Caco-2 (cell line): Measurements from ENCODE around the gene TCF7L2. TPM values are rescaled to one million over a fixed set of nuclear protein-coding genes. Genes with fewer than 3 reads are reported as not detected.

Experiments
- BruUV-seq: library from RNA; stranded (reverse); fragments of 400-500 nt; replicated peaks from 2 replicates; lab custom pipeline; 2021; lab: Mats Ljungman, UMichigan
- CTCF ChIA-PET: fragments of 300-600 bp; sonication (Branson Sonifier 250); formaldehyde crosslinking; loops from one replicate; lab custom pipeline; 2022; ENCODE audit warnings: antibody characterized with exemption; lab: Charles Lee
- POLR2A ChIA-PET: fragments of 300-600 bp; sonication (Branson Sonifier 250); formaldehyde crosslinking; loops from one replicate; lab custom pipeline; 2022; ENCODE audit warnings: antibody characterized with exemption; lab: Charles Lee
- DNase-seq, 2 experiments: peaks; one replicate each; pipeline versions ENCODE4 v3.0.0 to v3.0.0-alpha.2; 2020 to 2022
- H3K27me3 ChIP-seq: replicated peaks from 2 replicates; pipeline ENCODE4 v1.6.0; 2011; ENCODE audit warnings: low read length; ENCODE audit not compliant: control insufficient read depth, insufficient read depth
- H3K36me3 ChIP-seq: 2 replicates; pipeline ENCODE4 v1.5.1; 2011; ENCODE audit warnings: low read length; ENCODE audit not compliant: control insufficient read depth, insufficient read depth
- H3K4me1 ChIP-seq: fragments of 250-450 bp; sonication (Bioruptor Pico); 2 replicates; pipeline ENCODE4 v1.5.1; 2020; ENCODE audit warnings: mild to moderate bottlenecking
- H3K4me3 ChIP-seq: 2 replicates; pipeline ENCODE4 v1.5.1; 2011; ENCODE audit warnings: low read depth, mild to moderate bottlenecking, control low read depth, low read length
- H3K9me3 ChIP-seq: fragments of 250-450 bp; sonication (Bioruptor Pico); 2 replicates; pipeline ENCODE4 v1.5.1; 2020; ENCODE audit warnings: mild to moderate bottlenecking, moderate library complexity
- H3K27ac Mint-ChIP-seq: one replicate; pipeline ENCODE4 v1.8.0; 2022; ENCODE audit warnings: mixed read lengths; ENCODE audit not compliant: unreplicated experiment
- H3K27me3 Mint-ChIP-seq: one replicate; pipeline ENCODE4 v1.8.0; 2022; ENCODE audit warnings: mixed read lengths; ENCODE audit not compliant: insufficient read depth, unreplicated experiment
- H3K36me3 Mint-ChIP-seq: one replicate; pipeline ENCODE4 v1.8.0; 2022; ENCODE audit warnings: mild to moderate bottlenecking, mixed read lengths; ENCODE audit not compliant: insufficient read depth, unreplicated experiment
- H3K4me1 Mint-ChIP-seq: one replicate; pipeline ENCODE4 v1.8.0; 2022; ENCODE audit warnings: low read depth, mixed read lengths; ENCODE audit not compliant: unreplicated experiment
- H3K4me3 Mint-ChIP-seq: one replicate; pipeline ENCODE4 v1.8.0; 2022; ENCODE audit warnings: mild to moderate bottlenecking, moderate library complexity, mixed read lengths; ENCODE audit not compliant: unreplicated experiment
- H3K9me3 Mint-ChIP-seq: one replicate; pipeline ENCODE4 v1.8.0; 2022; ENCODE audit warnings: mixed read lengths; ENCODE audit not compliant: unreplicated experiment
- CTCF ChIP-seq, 2 experiments: fragments of 200-600 bp in 1 of 2; IDR thresholded peaks; 1 replicate in 1 of 2; 2 replicates in 1 of 2; pipeline versions ENCODE4 v1.5.1 to v1.8.0; 2011 to 2022; ENCODE audit warnings: antibody characterized with exemption in 1 of 2, control low read depth in 1 of 2, inconsistent platforms in 1 of 2, low read depth in 1 of 2, low read length in 1 of 2, mild to moderate bottlenecking in 1 of 2, moderate library complexity in 1 of 2; ENCODE audit not compliant: insufficient read depth in 1 of 2, severe bottlenecking in 1 of 2, unreplicated experiment in 1 of 2
- intact Hi-C: fragments of 100-400 bp; cut with micrococcal nuclease; formaldehyde crosslinking; loops from one replicate; pipeline ENCODE4 v1.10.0; 2022; ENCODE audit not compliant: unreplicated experiment
- total RNA-seq: library from RNA; stranded (reverse); gene quantifications from 2 replicates; pipeline ENCODE4 v1.2.3, GENCODE V29; 2022

The TCF7L2 gene
- total RNA-seq, 1 experiment from 2014 or later, result 45.4 TPM

GRCh38 chr10:112906945-112907344 lies 43.1 kb upstream of the TCF7L2 start:
- H3K4me1 ChIP-seq, result peaks cover 5% of the 10 kb centered on the region; the same call in 1 of the 2 replicates
- Mint-ChIP-seq H3K36me3 (no peaks in the 10 kb centered on the region), H3K4me1 (no peaks in the 10 kb centered on the region), H3K27me3 (no peaks in the 10 kb centered on the region), H3K4me3 (no peak overlapping the region), H3K27ac (no peak overlapping the region), H3K9me3 (no peaks in the 10 kb centered on the region)
- no peaks in the 10 kb centered on the region for H3K36me3 ChIP-seq
- H3K27me3 ChIP-seq, result no peaks in the 10 kb centered on the region
- intact Hi-C loops, result no loop called here
- H3K4me3 ChIP-seq, result no peak overlapping the region
- DNase-seq, result no peak
- ChIA-PET CTCF (interaction anchor here (0.7 kb wide), 1 partner anchor 87 kb away, joined by 6 read pairs; no protein-coding TSS in a partner anchor), POLR2A (no interaction called here)
- no peaks in the 10 kb centered on the region for H3K9me3 ChIP-seq
- no peak for TF ChIP-seq CTCF (IDR thresholded peaks at IDR 0.05; ENCODE audit: insufficient read depth in 1 of 2, low read depth in 1 of 2, low read length in 1 of 2, severe bottlenecking in 1 of 2, unreplicated experiment in 1 of 2)
- no TSS peak for BruUV-seq

DNA sequence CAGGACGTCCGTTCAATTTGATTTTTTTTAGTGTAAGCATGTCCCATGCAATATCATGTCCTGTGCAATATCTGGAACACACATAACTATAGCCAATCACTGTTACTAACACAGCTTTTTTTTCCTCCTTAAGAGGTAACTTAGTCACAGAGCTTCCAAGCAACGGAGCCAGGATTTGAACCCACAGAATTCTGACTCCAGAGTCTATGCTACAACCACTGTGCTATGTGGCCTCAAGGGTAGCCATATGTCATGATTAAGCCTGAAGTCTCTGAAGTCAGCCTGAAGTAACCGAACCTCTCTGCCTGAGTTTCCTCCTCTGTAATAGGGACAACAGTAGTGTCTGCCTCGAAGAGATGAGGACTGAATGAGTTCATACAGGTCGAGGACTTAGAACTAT lies 42.2 kb upstream of the TCF7L2 start:
- no TSS peak for BruUV-seq
- TF ChIP-seq CTCF (IDR thresholded peaks at IDR 0.05; ENCODE audit: insufficient read depth in 1 of 2, low read depth in 1 of 2, low read length in 1 of 2, severe bottlenecking in 1 of 2, unreplicated experiment in 1 of 2), result no peak
- no peaks in the 10 kb centered on the region for H3K27me3 ChIP-seq
- no peaks in the 10 kb centered on the region for H3K4me1 Mint-ChIP-seq
- H3K36me3 Mint-ChIP-seq, result no peaks in the 10 kb centered on the region
- no peaks in the 10 kb centered on the region for H3K9me3 ChIP-seq
- H3K4me3 ChIP-seq, result no peak overlapping the region
- CTCF ChIA-PET, result interaction anchor here (0.7 kb wide), 1 partner anchor 88 kb away, joined by 6 read pairs; no protein-coding TSS in a partner anchor
- POLR2A ChIA-PET, result no interaction called here
- H3K36me3 ChIP-seq, result no peaks in the 10 kb centered on the region
- no peak overlapping the region for H3K27ac Mint-ChIP-seq
- H3K4me1 ChIP-seq, result peaks cover 5% of the 10 kb centered on the region; the same call in 1 of the 2 replicates
- no peak overlapping the region for H3K4me3 Mint-ChIP-seq
- no peaks in the 10 kb centered on the region for H3K27me3 Mint-ChIP-seq
- DNase-seq, result no peak
- H3K9me3 Mint-ChIP-seq, result no peaks in the 10 kb centered on the region
- intact Hi-C loops, result no loop called here

GRCh38 chr10:112911206-112911605 lies 38.8 kb upstream of the TCF7L2 start:
- BruUV-seq, result no TSS peak
- Mint-ChIP-seq H3K27ac (no peak overlapping the region), H3K4me3 (no peak overlapping the region), H3K36me3 (peaks cover 4% of the 10 kb centered on the region), H3K4me1 (peaks cover 19% of the 10 kb centered on the region), H3K9me3 (no peaks in the 10 kb centered on the region), H3K27me3 (no peaks in the 10 kb centered on the region)
- no peak overlapping the region for H3K4me3 ChIP-seq
- H3K9me3 ChIP-seq, result no peaks in the 10 kb centered on the region
- H3K27me3 ChIP-seq, result no peaks in the 10 kb centered on the region
- peaks cover 6% of the 10 kb centered on the region for H3K4me1 ChIP-seq
- no peaks in the 10 kb centered on the region for H3K36me3 ChIP-seq
- intact Hi-C loops, result no loop called here
- ChIA-PET POLR2A (no interaction called here), CTCF (no interaction called here)
- DNase-seq, result no peak
- no peak for TF ChIP-seq CTCF (IDR thresholded peaks at IDR 0.05; ENCODE audit: insufficient read depth in 1 of 2, low read depth in 1 of 2, low read length in 1 of 2, severe bottlenecking in 1 of 2, unreplicated experiment in 1 of 2)
